Ovary (tissue), 3 donors: Measurements from ENCODE around the gene KATNBL1.

Experiments used
- POLR2A ChIP-seq: fragments of 450-650 bp; IDR thresholded peaks from one replicate; pipeline ENCODE4 v1.6.1; 2017; ENCODE audit warnings: antibody characterized with exemption, mild to moderate bottlenecking, moderate library complexity
- TF ChIP-seq, protein P1 (sequence below), 3 donors: fragments of 450-650 bp in 2 of 3; fragments of 200-600 bp in 1 of 3; IDR thresholded peaks; one replicate each; pipeline versions ENCODE4 v1.5.1 to v1.8.0; 2016 to 2022; ENCODE audit warnings: antibody characterized with exemption in 3 of 3, mild to moderate bottlenecking in 1 of 3
- donor health status: DM: no; HTN: no; CAD: no.

DNA sequence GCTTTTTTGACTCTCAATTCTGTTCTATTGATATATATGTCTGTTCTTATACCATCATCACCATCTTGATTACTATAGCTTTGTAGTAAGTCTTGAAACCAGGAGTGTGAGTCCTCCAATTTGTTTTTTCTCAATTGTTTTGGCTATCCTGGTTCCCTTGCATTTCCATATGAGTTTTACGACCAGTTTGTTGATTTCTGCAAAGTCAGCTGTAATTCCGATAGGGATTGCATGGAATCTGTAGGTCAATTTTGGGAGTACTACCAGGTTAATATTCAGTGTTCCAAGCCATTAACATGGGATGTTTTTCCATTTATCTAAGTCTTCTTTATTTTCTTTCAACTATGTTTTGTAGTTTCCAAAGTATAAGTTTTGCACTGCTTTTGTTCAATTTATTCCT lies 81.0 kb downstream of the KATNBL1 start:
- TF ChIP-seq POLR2A = no peak
- TF ChIP-seq, protein P1, sequence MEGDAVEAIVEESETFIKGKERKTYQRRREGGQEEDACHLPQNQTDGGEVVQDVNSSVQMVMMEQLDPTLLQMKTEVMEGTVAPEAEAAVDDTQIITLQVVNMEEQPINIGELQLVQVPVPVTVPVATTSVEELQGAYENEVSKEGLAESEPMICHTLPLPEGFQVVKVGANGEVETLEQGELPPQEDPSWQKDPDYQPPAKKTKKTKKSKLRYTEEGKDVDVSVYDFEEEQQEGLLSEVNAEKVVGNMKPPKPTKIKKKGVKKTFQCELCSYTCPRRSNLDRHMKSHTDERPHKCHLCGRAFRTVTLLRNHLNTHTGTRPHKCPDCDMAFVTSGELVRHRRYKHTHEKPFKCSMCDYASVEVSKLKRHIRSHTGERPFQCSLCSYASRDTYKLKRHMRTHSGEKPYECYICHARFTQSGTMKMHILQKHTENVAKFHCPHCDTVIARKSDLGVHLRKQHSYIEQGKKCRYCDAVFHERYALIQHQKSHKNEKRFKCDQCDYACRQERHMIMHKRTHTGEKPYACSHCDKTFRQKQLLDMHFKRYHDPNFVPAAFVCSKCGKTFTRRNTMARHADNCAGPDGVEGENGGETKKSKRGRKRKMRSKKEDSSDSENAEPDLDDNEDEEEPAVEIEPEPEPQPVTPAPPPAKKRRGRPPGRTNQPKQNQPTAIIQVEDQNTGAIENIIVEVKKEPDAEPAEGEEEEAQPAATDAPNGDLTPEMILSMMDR (IDR thresholded peaks at IDR 0.05) = no peak
